SJCRH30 (cell line): ENCODE results near the gene CTNNB1. TPM values are rescaled to one million over a fixed set of nuclear protein-coding genes. Genes with fewer than 3 reads are reported as not detected.
A peak's percentile ranks its signal among the peaks of the same experiment; 100 is the strongest.

Source experiments
- DNase-seq, 2 experiments: peaks; one replicate each; pipeline ENCODE4 v3.0.0-alpha.2; 2015 to 2020
- H3K27ac ChIP-seq: fragments of 250-450 bp; sonication (Bioruptor Pico); 2 replicates; pipeline ENCODE4 v1.5.1; 2020; ENCODE audit warnings: mild to moderate bottlenecking, moderate library complexity
- H3K27me3 ChIP-seq: fragments of 250-450 bp; sonication (Bioruptor Pico); 2 replicates; pipeline ENCODE4 v1.5.1; 2020; ENCODE audit warnings: mild to moderate bottlenecking, moderate library complexity
- H3K36me3 ChIP-seq: fragments of 250-450 bp; sonication (Bioruptor Pico); 2 replicates; pipeline ENCODE4 v1.5.1; 2020; ENCODE audit warnings: mild to moderate bottlenecking, moderate library complexity
- H3K4me1 ChIP-seq: fragments of 250-450 bp; sonication (Bioruptor Pico); 2 replicates; pipeline ENCODE4 v1.5.1; 2020; ENCODE audit warnings: mild to moderate bottlenecking, moderate library complexity
- H3K4me3 ChIP-seq: fragments of 250-450 bp; sonication (Bioruptor Pico); 2 replicates; pipeline ENCODE4 v1.5.1; 2020; ENCODE audit warnings: mild to moderate bottlenecking, moderate library complexity
- H3K9me3 ChIP-seq: fragments of 250-450 bp; sonication (Bioruptor Pico); replicated peaks from 2 replicates; pipeline ENCODE4 v1.5.1; 2020; ENCODE audit warnings: mild to moderate bottlenecking, moderate library complexity
- total RNA-seq: library from RNA; depleted of rRNA; stranded (reverse); fragments of >200 nt; shearing (Covaris generic); gene quantifications from 2 replicates; pipeline ENCODE4 v1.2.3, GENCODE V29; 2014

Gene CTNNB1
- total RNA-seq, 1 experiment from 2014 or later, result 613 TPM

DNA sequence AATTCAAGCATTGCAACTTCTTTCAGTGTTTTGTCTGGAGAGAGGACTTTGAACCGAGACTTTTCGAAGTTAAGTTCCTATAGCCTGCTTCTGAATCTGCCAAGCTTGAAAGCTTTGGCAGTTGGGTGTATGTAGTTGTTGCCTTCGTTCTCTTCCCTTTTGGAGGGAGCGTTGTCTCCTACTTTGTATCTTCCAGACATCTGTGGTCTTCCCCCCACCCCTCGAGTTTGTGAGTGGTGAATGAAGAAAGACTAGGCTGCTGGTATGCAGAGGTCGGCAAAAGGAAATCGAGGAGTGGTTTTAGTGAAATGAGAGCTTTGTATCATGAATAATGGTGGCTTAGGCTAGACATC is 1.3 kb downstream of the CTNNB1 start:
- H3K4me1 ChIP-seq, result peaks cover 2% of the 10 kb centered on the region
- H3K27me3 ChIP-seq, result no peaks in the 10 kb centered on the region
- peak; percentile 20 to 51 for DNase-seq
- H3K4me3 ChIP-seq, result peak overlapping the region; percentile 96
- H3K27ac ChIP-seq, result peak overlapping the region; percentile 37; the same call in 1 of the 2 replicates
- 0 out of 2 replicates have a peak, but pooled peaks cover 9% of the 10 kb centered on the region for H3K36me3 ChIP-seq
- H3K9me3 ChIP-seq, result no peaks in the 10 kb centered on the region

- 0 out of 2 replicates have a peak, but pooled peaks cover 9% of the 10 kb centered on the region for H3K36me3 ChIP-seq
- H3K9me3 ChIP-seq, result no peaks in the 10 kb centered on the region
- H3K27me3 ChIP-seq, result no peaks in the 10 kb centered on the region
- peak overlapping the region; percentile 96 for H3K4me3 ChIP-seq
- DNase-seq, result no peak
- no peak overlapping the region for H3K27ac ChIP-seq
- peaks cover 14% of the 10 kb centered on the region for H3K4me1 ChIP-seq
Measured at GRCh38 chr3:41202075-41202833, 2.9 kb downstream of the CTNNB1 start.

DNA sequence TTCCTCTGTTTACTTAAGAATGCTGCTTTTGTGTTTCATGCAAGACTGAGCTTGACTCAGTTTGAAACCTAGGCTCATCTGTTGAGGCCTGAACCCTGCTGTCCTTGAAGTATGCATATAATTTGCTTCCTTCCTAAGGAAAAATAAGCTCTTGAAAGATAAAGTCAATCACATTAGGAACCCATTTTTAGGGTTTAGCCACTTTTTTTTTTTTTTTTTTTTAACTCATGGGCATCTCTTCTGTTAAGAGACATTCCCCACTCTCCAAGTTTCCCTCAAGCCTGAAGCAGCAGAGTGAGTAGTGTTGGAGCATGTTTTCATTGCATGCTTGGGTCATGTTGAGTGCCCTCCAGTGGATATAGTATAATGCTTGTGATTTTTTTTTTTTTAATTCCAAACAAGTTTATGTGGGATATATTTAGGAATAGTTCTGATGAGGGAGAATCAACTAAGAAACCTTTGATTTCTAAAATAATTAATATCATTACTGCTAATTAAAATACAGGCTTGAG is 3.6 kb downstream of the CTNNB1 start:
- peak overlapping the region; percentile 96 for H3K4me3 ChIP-seq
- no peaks in the 10 kb centered on the region for H3K27me3 ChIP-seq
- H3K4me1 ChIP-seq, result peaks cover 14% of the 10 kb centered on the region
- no peaks in the 10 kb centered on the region for H3K9me3 ChIP-seq
- H3K27ac ChIP-seq, result no peak overlapping the region
- 0 out of 2 replicates have a peak, but pooled peaks cover 9% of the 10 kb centered on the region for H3K36me3 ChIP-seq
- peak; percentile 13 to 55 for DNase-seq

DNA sequence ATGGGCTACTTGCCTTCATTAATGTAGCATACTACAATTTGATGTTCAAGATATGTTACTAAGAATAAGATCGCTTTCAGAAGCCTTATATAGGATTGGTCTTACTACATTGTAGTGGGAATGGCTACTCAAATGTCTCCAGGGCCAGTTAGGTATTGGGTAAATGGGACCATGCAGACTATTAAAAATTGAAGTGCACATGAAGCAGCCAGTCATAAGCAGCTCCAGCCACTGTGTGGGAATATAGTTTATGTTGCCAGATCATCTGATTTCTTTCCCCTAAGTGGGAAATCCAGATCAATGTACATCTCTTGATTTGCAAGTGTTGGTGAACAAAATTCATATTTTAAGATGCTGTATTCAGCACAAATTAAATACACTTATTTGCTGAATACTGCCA is 5.1 kb downstream of the CTNNB1 start:
- H3K4me1 ChIP-seq, result peaks cover 12% of the 10 kb centered on the region
- DNase-seq, result no peak
- H3K27ac ChIP-seq, result no peak overlapping the region
- H3K27me3 ChIP-seq, result no peaks in the 10 kb centered on the region
- no peaks in the 10 kb centered on the region for H3K9me3 ChIP-seq
- H3K4me3 ChIP-seq, result no peak overlapping the region
- H3K36me3 ChIP-seq, result 0 out of 2 replicates have a peak, but pooled peaks cover 9% of the 10 kb centered on the region

GRCh38 chr3:41205591-41205990 is 6.3 kb downstream of the CTNNB1 start:
- Histone ChIP-seq H3K27me3 (no peaks in the 10 kb centered on the region), H3K36me3 (0 out of 2 replicates have a peak, but pooled peaks cover 9% of the 10 kb centered on the region), H3K4me1 (peaks cover 12% of the 10 kb centered on the region), H3K9me3 (no peaks in the 10 kb centered on the region), H3K4me3 (no peak overlapping the region), H3K27ac (no peak overlapping the region)
- no peak for DNase-seq

GRCh38 chr3:41207355-41207754 is 8.1 kb downstream of the CTNNB1 start:
- H3K27me3 ChIP-seq, result no peaks in the 10 kb centered on the region
- H3K4me1 ChIP-seq, result peaks cover 12% of the 10 kb centered on the region
- no peaks in the 10 kb centered on the region; the same call in 1 of the 2 replicates for H3K36me3 ChIP-seq

DNA sequence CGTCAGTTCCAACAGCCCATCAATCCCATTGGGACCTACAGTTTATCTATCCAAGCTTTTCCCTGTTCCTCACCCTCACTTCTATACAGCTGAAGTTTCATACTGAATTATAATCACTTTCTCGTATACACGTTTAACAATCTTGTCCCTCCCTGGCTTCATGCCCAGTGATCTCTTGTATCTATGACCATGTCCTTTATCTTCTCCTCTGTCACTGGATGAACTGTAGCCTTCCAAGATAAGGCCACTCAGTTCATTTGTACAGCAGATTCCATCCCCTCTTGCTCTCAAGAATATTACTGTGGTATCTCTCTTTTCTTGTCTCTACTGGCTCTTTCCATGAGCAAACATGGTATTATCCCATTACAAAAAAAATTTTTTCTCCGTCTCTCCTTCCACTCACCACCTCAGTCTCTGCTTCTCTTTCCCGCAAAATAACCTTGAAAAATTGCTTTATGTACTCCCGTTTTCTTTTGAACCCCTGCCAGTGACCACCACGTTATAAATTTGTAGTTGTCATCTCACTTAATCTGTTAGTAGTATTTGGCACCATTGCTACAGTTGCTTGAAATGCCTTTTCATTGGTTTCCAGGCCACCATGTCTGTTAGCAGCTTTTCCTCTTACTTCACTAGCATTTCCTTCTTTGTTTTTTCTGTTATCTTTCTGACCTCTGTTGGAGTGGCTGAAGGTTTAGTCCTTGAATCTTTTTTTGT is 9.4 kb downstream of the CTNNB1 start:
- no peak overlapping the region for H3K4me3 ChIP-seq
- no peaks in the 10 kb centered on the region for H3K9me3 ChIP-seq
- DNase-seq, result no peak
- H3K4me1 ChIP-seq, result peaks cover 12% of the 10 kb centered on the region
- no peaks in the 10 kb centered on the region for H3K27me3 ChIP-seq
- no peak overlapping the region for H3K27ac ChIP-seq
- H3K36me3 ChIP-seq, result no peaks in the 10 kb centered on the region; the same call in 1 of the 2 replicates

More at GRCh38 chr3:41207355-41207754, 8.1 kb downstream of the CTNNB1 start:
- DNase-seq, result no peak
- no peak overlapping the region for H3K4me3 ChIP-seq
- H3K27ac ChIP-seq, result no peak overlapping the region
- no peaks in the 10 kb centered on the region for H3K9me3 ChIP-seq

GRCh38 chr3:41209646-41210045 is 10.3 kb downstream of the CTNNB1 start:
- H3K4me3 ChIP-seq, result no peak overlapping the region
- no peaks in the 10 kb centered on the region for H3K27me3 ChIP-seq
- no peak overlapping the region for H3K27ac ChIP-seq
- peaks cover 12% of the 10 kb centered on the region for H3K4me1 ChIP-seq
- H3K36me3 ChIP-seq, result no peaks in the 10 kb centered on the region; the same call in 1 of the 2 replicates
- no peak for DNase-seq
- no peaks in the 10 kb centered on the region for H3K9me3 ChIP-seq

DNA sequence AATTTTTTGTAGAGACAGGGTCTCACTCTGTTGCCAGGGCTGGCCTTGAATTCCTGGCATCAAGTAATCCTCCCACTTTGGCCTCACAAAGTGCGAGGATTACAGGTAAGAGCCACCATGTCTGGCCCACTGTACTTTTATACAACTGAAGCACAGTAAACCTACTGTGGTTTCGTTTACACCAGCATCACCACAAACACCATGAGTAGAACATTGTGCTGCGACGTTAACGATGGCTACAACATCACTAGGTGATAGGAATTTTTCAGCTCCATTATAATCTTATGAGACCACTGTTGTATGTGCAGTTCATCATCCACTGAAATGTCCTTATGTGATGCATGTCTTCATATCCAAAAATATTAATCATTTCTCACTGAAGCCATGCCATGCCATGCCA is 11.7 kb downstream of the CTNNB1 start:
- H3K9me3 ChIP-seq, result no peaks in the 10 kb centered on the region
- no peak overlapping the region for H3K27ac ChIP-seq
- no peaks in the 10 kb centered on the region for H3K27me3 ChIP-seq
- H3K36me3 ChIP-seq, result no peaks in the 10 kb centered on the region; the same call in 1 of the 2 replicates
- peaks cover 9% of the 10 kb centered on the region for H3K4me1 ChIP-seq
- no peak overlapping the region for H3K4me3 ChIP-seq
- DNase-seq, result no peak

DNA sequence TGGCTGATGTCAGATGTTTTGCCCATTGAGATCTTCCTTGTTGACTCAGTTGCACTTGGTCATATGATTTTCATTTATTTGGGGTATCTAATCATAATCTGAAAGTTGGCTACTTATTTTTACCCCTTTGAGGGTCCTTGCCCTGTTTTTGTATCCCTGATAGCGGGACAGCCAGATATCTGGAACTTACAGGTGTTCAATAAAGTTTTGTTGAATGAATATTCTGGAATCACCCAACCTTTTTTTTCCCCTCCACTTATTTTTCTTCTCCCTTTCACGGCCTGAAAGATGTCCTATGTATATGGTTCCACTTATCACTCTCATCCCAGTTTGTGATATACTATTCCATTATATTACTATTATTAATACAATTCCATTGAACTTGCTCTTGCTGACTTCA is 12.8 kb downstream of the CTNNB1 start:
- no peak overlapping the region for H3K4me3 ChIP-seq
- no peaks in the 10 kb centered on the region; the same call in 1 of the 2 replicates for H3K36me3 ChIP-seq
- no peak for DNase-seq
- no peaks in the 10 kb centered on the region for H3K27me3 ChIP-seq
- no peak overlapping the region for H3K27ac ChIP-seq
- H3K4me1 ChIP-seq, result no peaks in the 10 kb centered on the region; the same call in 1 of the 2 replicates
- no peaks in the 10 kb centered on the region for H3K9me3 ChIP-seq

DNA sequence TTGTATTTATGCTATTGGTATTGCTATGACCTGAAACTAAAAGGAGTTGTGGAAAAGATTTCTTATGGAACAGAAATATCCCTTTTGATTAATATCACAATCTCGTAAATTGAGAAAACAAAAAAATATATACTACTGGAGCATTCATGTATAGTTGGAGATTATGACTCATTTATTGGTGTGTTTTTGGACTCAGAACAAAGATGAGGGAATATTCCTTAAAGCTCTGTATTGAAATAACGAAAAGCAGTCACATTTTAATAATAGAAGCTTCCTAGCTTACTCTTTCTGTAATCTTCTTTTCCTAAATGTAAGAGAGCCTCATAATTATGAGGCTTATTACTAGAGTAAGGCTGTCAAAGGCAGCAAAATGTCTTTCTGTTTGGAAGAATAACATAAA is 14.3 kb downstream of the CTNNB1 start:
- H3K27ac ChIP-seq, result no peak overlapping the region
- DNase-seq, result no peak
- no peaks in the 10 kb centered on the region; the same call in 1 of the 2 replicates for H3K36me3 ChIP-seq
- no peaks in the 10 kb centered on the region for H3K9me3 ChIP-seq
- H3K4me1 ChIP-seq, result no peaks in the 10 kb centered on the region
- H3K4me3 ChIP-seq, result no peak overlapping the region
- no peaks in the 10 kb centered on the region for H3K27me3 ChIP-seq

DNA sequence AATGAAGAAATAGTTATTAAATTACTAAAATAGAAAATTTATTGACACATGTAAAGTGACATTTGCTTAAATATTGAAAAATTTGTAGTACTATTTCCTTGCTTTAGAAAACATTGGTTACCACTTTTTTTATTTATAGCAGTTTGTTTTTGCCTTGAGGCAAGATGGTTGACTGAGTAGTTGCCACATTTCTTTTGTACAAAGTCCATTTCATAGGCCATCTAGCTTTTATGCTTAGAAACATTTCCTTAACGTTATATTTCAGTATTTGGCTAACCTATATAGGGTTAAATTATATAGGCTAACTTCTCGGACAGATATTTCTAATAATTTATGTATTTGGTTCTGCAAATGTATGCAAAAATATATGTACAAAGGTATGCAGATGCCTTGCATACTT is 17.1 kb downstream of the CTNNB1 start:
- Histone ChIP-seq H3K27me3 (no peaks in the 10 kb centered on the region), H3K4me3 (no peak overlapping the region), H3K9me3 (no peaks in the 10 kb centered on the region), H3K27ac (no peak overlapping the region), H3K4me1 (no peaks in the 10 kb centered on the region), H3K36me3 (no peaks in the 10 kb centered on the region; the same call in 1 of the 2 replicates)
- DNase-seq, result no peak

- Histone ChIP-seq H3K27ac (no peak overlapping the region), H3K36me3 (no peaks in the 10 kb centered on the region; the same call in 1 of the 2 replicates), H3K4me3 (no peak overlapping the region), H3K27me3 (no peaks in the 10 kb centered on the region), H3K9me3 (no peaks in the 10 kb centered on the region), H3K4me1 (no peaks in the 10 kb centered on the region)
- DNase-seq, result no peak
Measured at GRCh38 chr3:41216993-41217392, 17.7 kb downstream of the CTNNB1 start.

- Histone ChIP-seq H3K36me3 (peaks cover 5% of the 10 kb centered on the region), H3K27me3 (no peaks in the 10 kb centered on the region), H3K9me3 (no peaks in the 10 kb centered on the region), H3K4me1 (no peaks in the 10 kb centered on the region), H3K4me3 (no peak overlapping the region), H3K27ac (no peak overlapping the region)
- no peak for DNase-seq
Measured at GRCh38 chr3:41219424-41219823, 20.1 kb downstream of the CTNNB1 start.
